HEK293 (cell line): ENCODE measurements around the gene ALLC.
"Not testable (repeated sequence)": the region's sequence is repeated elsewhere in the genome, so short reads cannot be mapped to it uniquely, and the experiment has no call there.

Source experiments
- CTCF ChIA-PET: fragments of 350-600 bp; formaldehyde crosslinking; extraction: SDS; loops from one replicate; lab custom pipeline; 2021; ENCODE audit warnings: antibody characterized with exemption; lab: Yijun Ruan, JAX
- POLR2A ChIA-PET: fragments of 300-600 bp; formaldehyde crosslinking; extraction: SDS; loops from one replicate; lab custom pipeline; 2020; ENCODE audit warnings: antibody characterized with exemption, inconsistent platforms; lab: Yijun Ruan, JAX
- H3K27ac ChIP-seq: fragments of 200-500 bp; sonication (Bioruptor generic); 2 replicates; pipeline ENCODE4 v1.5.1; 2014; ENCODE audit warnings: low read depth, low read length, control low read depth, inconsistent platforms; ENCODE audit errors: extremely low read depth
- H3K36me3 ChIP-seq, 2 experiments: fragments of 200-500 bp in 1 of 2; sonication (Bioruptor generic) in 1 of 2; 1 replicate in 1 of 2; 2 replicates in 1 of 2; pipeline ENCODE4 v1.5.1; 2014 to 2017; ENCODE audit warnings: inconsistent platforms in 2 of 2, low read length in 2 of 2; ENCODE audit not compliant: control insufficient read depth in 2 of 2, insufficient read depth in 1 of 2
- H3K4me1 ChIP-seq: fragments of 200-500 bp; sonication (Bioruptor generic); 2 replicates; pipeline ENCODE4 v1.5.1; 2014; ENCODE audit warnings: mild to moderate bottlenecking, low read length, inconsistent platforms; ENCODE audit not compliant: control insufficient read depth, insufficient read depth
- H3K4me3 ChIP-seq: 2 replicates; pipeline ENCODE4 v1.5.1; 2011; ENCODE audit warnings: low read depth, mild to moderate bottlenecking, control low read depth, low read length, moderate library complexity
- H3K9me3 ChIP-seq: fragments of 200-500 bp; sonication (Bioruptor generic); 2 replicates; pipeline ENCODE4 v1.5.1; 2014; ENCODE audit warnings: low read depth, low read length, inconsistent platforms; ENCODE audit not compliant: control insufficient read depth, insufficient read depth
- FEZF1 ChIP-seq: fragments of 450-650 bp; formaldehyde crosslinking; IDR thresholded peaks from 2 replicates; pipeline ENCODE4 v1.5.1; 2016; ENCODE audit warnings: missing biosample characterization, missing genetic modification characterization
- GLI2 ChIP-seq: fragments of 450-650 bp; formaldehyde crosslinking; IDR thresholded peaks from 2 replicates; pipeline ENCODE4; 2017; ENCODE audit warnings: missing biosample characterization, missing genetic modification characterization, low read depth, borderline replicate concordance
- KLF9 ChIP-seq: fragments of 450-650 bp; formaldehyde crosslinking; IDR thresholded peaks from 2 replicates; pipeline ENCODE4 v1.5.1; 2016; ENCODE audit warnings: missing biosample characterization, missing genetic modification characterization, low read depth
- SETDB1 ChIP-seq: IDR thresholded peaks from one replicate; pipeline ENCODE4 v1.6.1; 2017; ENCODE audit warnings: mild to moderate bottlenecking, low read length, moderate library complexity, mixed read lengths; ENCODE audit not compliant: insufficient read length
- YY1 ChIP-seq: fragments of 450-650 bp; formaldehyde crosslinking; IDR thresholded peaks from 2 replicates; pipeline ENCODE4 v1.5.1; 2018; ENCODE audit warnings: missing biosample characterization, missing genetic modification characterization
- YY2 ChIP-seq: fragments of 450-650 bp; formaldehyde crosslinking; IDR thresholded peaks from 2 replicates; pipeline ENCODE4 v1.5.1; 2016; ENCODE audit warnings: missing biosample characterization, missing genetic modification characterization
- ZFP37 ChIP-seq: fragments of 450-650 bp; formaldehyde crosslinking; IDR thresholded peaks from 2 replicates; pipeline ENCODE4 v1.5.1; 2016; ENCODE audit warnings: missing biosample characterization, missing genetic modification characterization
- ZNF112 ChIP-seq: fragments of 450-650 bp; formaldehyde crosslinking; IDR thresholded peaks from 2 replicates; pipeline ENCODE4 v1.5.0; 2017; ENCODE audit warnings: missing biosample characterization, missing genetic modification characterization
- ZNF146 ChIP-seq: fragments of 450-650 bp; formaldehyde crosslinking; IDR thresholded peaks from 2 replicates; pipeline ENCODE4 v1.5.1; 2016; ENCODE audit warnings: missing biosample characterization, missing genetic modification characterization
- ZNF175 ChIP-seq: fragments of 450-650 bp; formaldehyde crosslinking; IDR thresholded peaks from 2 replicates; pipeline ENCODE4 v1.5.1; 2016; ENCODE audit warnings: missing biosample characterization, missing genetic modification characterization
- ZNF2 ChIP-seq: fragments of 450-650 bp; formaldehyde crosslinking; IDR thresholded peaks from 2 replicates; pipeline ENCODE4 v1.5.1; 2016; ENCODE audit warnings: missing biosample characterization, missing genetic modification characterization
- ZNF239 ChIP-seq: fragments of 450-650 bp; formaldehyde crosslinking; IDR thresholded peaks from 2 replicates; pipeline ENCODE4 v1.5.1; 2016; ENCODE audit warnings: missing biosample characterization, missing genetic modification characterization
- ZNF366 ChIP-seq: fragments of 450-650 bp; formaldehyde crosslinking; conservative IDR thresholded peaks from 2 replicates; pipeline ENCODE4 v1.5.1; 2016; ENCODE audit warnings: missing biosample characterization, missing genetic modification characterization
- ZNF404 ChIP-seq: fragments of 450-650 bp; formaldehyde crosslinking; IDR thresholded peaks from 2 replicates; pipeline ENCODE4 v1.5.1; 2017; ENCODE audit warnings: missing biosample characterization, missing genetic modification characterization
- ZNF621 ChIP-seq: fragments of 450-650 bp; formaldehyde crosslinking; IDR thresholded peaks from 2 replicates; pipeline ENCODE4 v1.5.1; 2017; ENCODE audit warnings: missing biosample characterization, missing genetic modification characterization
- ZNF768 ChIP-seq: fragments of 450-650 bp; formaldehyde crosslinking; IDR thresholded peaks from 2 replicates; pipeline ENCODE4 v1.5.1; 2018; ENCODE audit warnings: missing biosample characterization, mild to moderate bottlenecking, missing genetic modification characterization
- ZNF777 ChIP-seq: fragments of 450-650 bp; formaldehyde crosslinking; IDR thresholded peaks from 2 replicates; pipeline ENCODE4 v1.5.1; 2017; ENCODE audit warnings: missing biosample characterization, missing genetic modification characterization, borderline replicate concordance
- TF ChIP-seq, protein P1 (sequence below): sonication (generic); formaldehyde crosslinking; IDR thresholded peaks from 2 replicates; pipeline ENCODE4 v1.8.1; 2022; ENCODE audit warnings: mild to moderate bottlenecking, moderate library complexity, missing genetic modification reagents
- TF ChIP-seq, protein P2 (sequence below): fragments of 450-650 bp; IDR thresholded peaks from 2 replicates; pipeline ENCODE4 v1.5.1; 2018; ENCODE audit warnings: missing biosample characterization, mild to moderate bottlenecking, missing genetic modification characterization
- TF ChIP-seq, protein P3 (sequence below): fragments of 450-650 bp; formaldehyde crosslinking; IDR thresholded peaks from 2 replicates; pipeline ENCODE4 v1.5.1; 2016; ENCODE audit warnings: missing biosample characterization, missing genetic modification characterization, borderline replicate concordance

The ALLC gene

DNA sequence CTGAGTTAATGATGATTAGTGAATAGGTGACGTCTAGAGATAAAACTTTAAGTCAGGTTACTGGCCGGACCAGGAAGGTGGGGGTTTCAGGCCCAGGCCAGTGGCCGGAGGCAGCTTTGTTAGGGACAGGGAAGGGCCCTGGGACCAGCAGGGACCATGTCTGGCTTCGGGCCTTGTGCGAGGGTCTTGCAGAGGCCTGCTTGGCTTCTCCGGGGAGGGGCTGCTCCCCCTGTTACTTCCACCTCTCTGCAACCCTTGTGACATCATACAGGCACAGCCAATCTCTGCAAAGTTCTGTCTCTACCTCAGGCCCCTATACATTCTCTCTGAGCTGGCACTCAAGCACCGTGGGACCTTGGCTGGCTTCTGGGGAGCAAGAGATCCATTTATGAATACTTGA lies at the start of gene ALLC:
Gene ALLC, plus strand, starts transcription at position 320 of the 400 bp plus-strand sequence. CDS start 12,958 bp downstream, outside the sequence.
- no peaks in the 10 kb centered on the region for H3K9me3 ChIP-seq
- CTCF ChIA-PET = interaction anchor here (0.6 kb wide), 1 partner anchor 337 kb away, joined by 4 read pairs; no protein-coding TSS in a partner anchor
- TF ChIP-seq, protein P1, sequence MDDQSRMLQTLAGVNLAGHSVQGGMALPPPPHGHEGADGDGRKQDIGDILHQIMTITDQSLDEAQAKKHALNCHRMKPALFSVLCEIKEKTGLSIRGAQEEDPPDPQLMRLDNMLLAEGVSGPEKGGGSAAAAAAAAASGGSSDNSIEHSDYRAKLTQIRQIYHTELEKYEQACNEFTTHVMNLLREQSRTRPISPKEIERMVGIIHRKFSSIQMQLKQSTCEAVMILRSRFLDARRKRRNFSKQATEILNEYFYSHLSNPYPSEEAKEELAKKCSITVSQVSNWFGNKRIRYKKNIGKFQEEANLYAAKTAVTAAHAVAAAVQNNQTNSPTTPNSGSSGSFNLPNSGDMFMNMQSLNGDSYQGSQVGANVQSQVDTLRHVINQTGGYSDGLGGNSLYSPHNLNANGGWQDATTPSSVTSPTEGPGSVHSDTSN (CRISPR knock-in tag) = no peak
- TF ChIP-seq, protein P2, sequence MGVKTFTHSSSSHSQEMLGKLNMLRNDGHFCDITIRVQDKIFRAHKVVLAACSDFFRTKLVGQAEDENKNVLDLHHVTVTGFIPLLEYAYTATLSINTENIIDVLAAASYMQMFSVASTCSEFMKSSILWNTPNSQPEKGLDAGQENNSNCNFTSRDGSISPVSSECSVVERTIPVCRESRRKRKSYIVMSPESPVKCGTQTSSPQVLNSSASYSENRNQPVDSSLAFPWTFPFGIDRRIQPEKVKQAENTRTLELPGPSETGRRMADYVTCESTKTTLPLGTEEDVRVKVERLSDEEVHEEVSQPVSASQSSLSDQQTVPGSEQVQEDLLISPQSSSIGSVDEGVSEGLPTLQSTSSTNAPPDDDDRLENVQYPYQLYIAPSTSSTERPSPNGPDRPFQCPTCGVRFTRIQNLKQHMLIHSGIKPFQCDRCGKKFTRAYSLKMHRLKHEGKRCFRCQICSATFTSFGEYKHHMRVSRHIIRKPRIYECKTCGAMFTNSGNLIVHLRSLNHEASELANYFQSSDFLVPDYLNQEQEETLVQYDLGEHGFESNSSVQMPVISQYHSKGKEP = no peak
- no peak for TF ChIP-seq ZNF146 (tag by site-specific recombination)
- no peak for TF ChIP-seq ZNF112 (tag by site-specific recombination)
- TF ChIP-seq ZNF366 (tag by site-specific recombination) = no peak
- TF ChIP-seq ZNF768 (tag by site-specific recombination) = no peak
- TF ChIP-seq ZNF175 (tag by site-specific recombination) = no peak
- no peak for TF ChIP-seq ZNF621 (tag by site-specific recombination)
- TF ChIP-seq GLI2 (tag by site-specific recombination) = no peak
- no peak for TF ChIP-seq YY1 (tag by site-specific recombination)
- no peak for TF ChIP-seq FEZF1 (tag by site-specific recombination)
- POLR2A ChIA-PET = no interaction called here
- H3K36me3 ChIP-seq = no peaks in the 10 kb centered on the region
- H3K27ac ChIP-seq = no peak within 1 kb of the TSS
- no peaks in the 10 kb centered on the region for H3K4me1 ChIP-seq
- H3K4me3 ChIP-seq = no peak within 1 kb of the TSS

DNA sequence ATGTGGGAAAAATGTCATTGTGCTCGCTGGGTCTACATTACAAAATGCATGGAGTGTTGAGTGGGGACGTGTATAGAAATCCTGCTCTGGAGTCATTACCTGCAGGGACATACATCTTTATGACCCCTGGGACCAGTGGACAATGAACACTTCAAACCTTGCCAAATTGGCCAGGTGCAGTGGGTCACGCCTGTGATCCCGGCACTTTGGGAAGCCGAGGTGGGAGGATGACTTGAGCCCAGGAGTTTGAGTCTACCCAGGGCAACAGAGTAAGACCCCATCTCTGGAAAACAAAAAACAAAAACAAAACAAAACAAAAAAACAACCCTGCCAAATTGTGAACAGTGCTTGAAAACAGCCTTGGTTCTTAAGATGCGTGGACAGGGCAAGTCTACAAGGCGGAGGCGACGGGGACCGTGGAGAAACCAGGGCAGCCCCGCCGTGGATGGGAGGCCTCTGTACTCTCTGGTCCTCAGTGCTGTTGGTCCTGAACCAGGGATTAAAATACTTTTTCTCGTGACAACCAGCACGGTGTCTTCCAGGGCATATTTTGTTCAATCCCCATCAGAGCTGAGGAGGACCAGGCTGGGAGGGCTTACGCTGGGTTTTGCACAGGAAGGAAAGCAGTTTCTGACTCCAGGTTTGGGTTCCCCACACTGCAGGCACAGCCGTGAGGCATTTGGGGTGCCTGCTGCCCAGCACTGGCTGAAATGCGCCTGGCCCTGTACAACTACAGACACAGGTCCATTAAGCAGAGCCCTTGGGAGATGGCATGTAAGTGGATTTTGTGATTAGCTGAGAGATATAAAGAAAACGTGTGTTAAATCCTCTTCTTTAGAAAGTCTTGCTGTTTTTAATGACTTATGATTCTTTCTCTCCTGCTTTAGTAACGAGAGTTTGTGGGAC lies 49.4 kb upstream of the ALLC start:
- TF ChIP-seq, protein P3, sequence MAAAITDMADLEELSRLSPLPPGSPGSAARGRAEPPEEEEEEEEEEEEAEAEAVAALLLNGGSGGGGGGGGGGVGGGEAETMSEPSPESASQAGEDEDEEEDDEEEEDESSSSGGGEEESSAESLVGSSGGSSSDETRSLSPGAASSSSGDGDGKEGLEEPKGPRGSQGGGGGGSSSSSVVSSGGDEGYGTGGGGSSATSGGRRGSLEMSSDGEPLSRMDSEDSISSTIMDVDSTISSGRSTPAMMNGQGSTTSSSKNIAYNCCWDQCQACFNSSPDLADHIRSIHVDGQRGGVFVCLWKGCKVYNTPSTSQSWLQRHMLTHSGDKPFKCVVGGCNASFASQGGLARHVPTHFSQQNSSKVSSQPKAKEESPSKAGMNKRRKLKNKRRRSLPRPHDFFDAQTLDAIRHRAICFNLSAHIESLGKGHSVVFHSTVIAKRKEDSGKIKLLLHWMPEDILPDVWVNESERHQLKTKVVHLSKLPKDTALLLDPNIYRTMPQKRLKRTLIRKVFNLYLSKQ (tag by site-specific recombination) = no peak
- no peak for TF ChIP-seq ZNF777 (tag by site-specific recombination)
- no peak for TF ChIP-seq ZFP37 (tag by site-specific recombination)
- no peak for TF ChIP-seq ZNF239 (tag by site-specific recombination)
- no peak for TF ChIP-seq ZNF2 (tag by site-specific recombination)
- no peak for TF ChIP-seq KLF9
- TF ChIP-seq SETDB1 = no peak
- no peak for TF ChIP-seq ZNF404 (tag by site-specific recombination)
- no peak for TF ChIP-seq YY2 (tag by site-specific recombination)
- TF ChIP-seq, all 188 proteins: peak for 0
- Histone ChIP-seq H3K9me3 (no peaks in the 10 kb centered on the region), H3K36me3 (no peaks in the 10 kb centered on the region), H3K4me3 (no peak overlapping the region), H3K4me1 (no peaks in the 10 kb centered on the region), H3K27ac (no peak overlapping the region)
- POLR2A ChIA-PET = interaction anchor here (0.9 kb wide), 1 partner anchor 24 kb away, joined by 7 read pairs; no protein-coding TSS in a partner anchor
- CTCF ChIA-PET = no interaction called here

DNA sequence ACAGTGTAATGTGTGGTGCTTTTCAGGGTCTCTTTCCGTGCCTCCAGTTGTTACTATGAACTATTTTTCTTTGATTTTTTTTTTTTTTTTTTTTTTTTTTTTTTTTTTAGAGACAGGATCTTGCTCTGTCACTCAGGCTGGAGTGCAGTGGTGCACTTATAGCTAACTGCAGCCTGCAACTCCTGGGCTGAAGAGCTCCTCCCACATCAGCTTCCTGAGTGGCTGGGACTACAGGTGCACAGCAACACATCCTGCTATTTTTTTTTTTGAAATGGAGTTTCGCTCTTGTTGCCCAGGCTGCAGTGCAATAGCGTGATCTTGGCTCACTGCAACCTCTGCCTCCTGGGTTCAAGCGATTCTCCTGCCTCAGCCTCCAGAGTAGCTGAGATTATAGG lies 48.7 kb upstream of the ALLC start:
- H3K4me3 ChIP-seq, H3K4me1 ChIP-seq, H3K9me3 ChIP-seq, H3K27ac ChIP-seq, H3K36me3 ChIP-seq, CTCF ChIA-PET: not testable (repeated sequence)
- POLR2A ChIA-PET = interaction anchor here (0.9 kb wide), 1 partner anchor 24 kb away, joined by 7 read pairs; no protein-coding TSS in a partner anchor
